Measurements from ENCODE around the gene CLDN4. TPM values are rescaled to one million over a fixed set of nuclear protein-coding genes. Genes with fewer than 3 reads are reported as not detected.

CLDN4 gene
- total and polyA plus RNA-seq, 2 donors (not counting 3 experiments of a cell fraction or from before 2014, with no cell fraction given): 0.13 to 0.15 TPM

DNA sequence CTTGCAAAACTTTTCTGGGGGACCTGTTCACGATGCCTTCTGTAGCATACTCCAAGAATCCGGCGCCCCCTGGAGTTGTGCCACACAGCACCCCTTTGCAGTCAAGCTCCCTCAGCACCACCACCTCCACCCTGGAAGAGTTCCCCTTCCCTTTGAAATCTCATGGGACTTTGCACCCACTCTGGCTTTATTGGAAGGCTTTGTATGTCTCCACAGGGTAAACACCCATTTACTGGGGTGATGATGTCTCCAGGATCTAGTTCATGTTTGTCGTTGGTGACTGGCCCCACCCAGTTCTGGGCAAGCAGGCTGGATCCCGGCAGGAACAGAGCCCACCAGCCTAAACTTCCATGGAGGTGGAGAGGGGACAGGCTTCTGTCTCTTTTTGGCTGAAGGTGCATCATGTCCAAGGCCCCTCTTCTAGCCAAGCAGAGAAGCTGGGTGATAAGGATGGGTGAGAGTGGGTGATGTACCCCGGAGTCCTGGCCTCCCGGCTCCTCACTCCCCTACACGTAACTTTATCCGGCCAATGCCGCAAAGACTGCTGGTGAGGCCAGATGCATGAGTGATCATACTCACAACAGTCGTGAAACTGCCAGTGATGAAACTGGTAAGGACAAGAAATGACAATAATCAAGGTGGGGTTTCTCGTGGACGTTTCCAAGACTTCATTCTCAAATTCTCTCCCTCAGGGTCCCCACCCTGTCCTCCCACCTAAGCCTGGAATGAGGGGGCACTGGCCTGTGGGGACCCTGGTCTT is 695 bp upstream of the CLDN4 start:
- H3K9me1 ChIP-seq (replicated peaks; ENCODE audit: control insufficient read depth, extremely low read depth, insufficient read depth, low read length): no peaks in the 10 kb centered on the region
- BruUV-seq (replicated peaks): no TSS peak
- H3K36me3 ChIP-seq (ENCODE audit: control insufficient read depth in 2 of 2, extremely low read depth in 1 of 2, insufficient read depth in 2 of 2, low read length in 2 of 2): no peaks in the 10 kb centered on the region
- no peaks in the 10 kb centered on the region for H3K27me3 ChIP-seq (ENCODE audit: control insufficient read depth in 2 of 2, insufficient read depth in 2 of 2, low read length in 2 of 2)
- H3K4me3 ChIP-seq (replicated peaks in 1 of 3; ENCODE audit: insufficient read depth in 1 of 3, low read depth in 1 of 3, low read length in 3 of 3): no peak overlapping the region
- ChIA-PET CTCF (interaction anchor here (1.4 kb wide), 1 partner anchor 13 kb away, joined by 4 read pairs; the partner anchor contains the start of gene METTL27), POLR2A (no interaction called here)
- H2AFZ ChIP-seq (ENCODE audit: low read depth, low read length): no peak overlapping the region
- FAIRE-seq (no peak), DNase-seq (ENCODE audit: low read depth, low spot score) (no peak)
- intact Hi-C loops (cut with micrococcal nuclease): loop anchor here (2.0 kb wide), 1 partner anchor 13 kb away; the partner anchor contains the start of gene METTL27
- dilution Hi-C loops (cut with MboI; ENCODE audit: extremely low pct_ligation_motif_present, low sequenced_read_pairs): no loop called here
- H3K4me2 ChIP-seq (ENCODE audit: insufficient read depth, low read length): no peak overlapping the region
- H3K9me3 ChIP-seq (replicated peaks; ENCODE audit: control insufficient read depth, insufficient read depth, low read length): no peaks in the 10 kb centered on the region
- TF ChIP-seq MAX (IDR thresholded peaks at IDR 0.05; ENCODE audit: insufficient read depth, insufficient read length) (no peak), FOS (IDR thresholded peaks at IDR 0.05; ENCODE audit: borderline replicate concordance, insufficient read depth, low read length) (no peak), EZH2 (IDR thresholded peaks at IDR 0.05; ENCODE audit: borderline replicate concordance, low read depth, low read length, severe bottlenecking) (no peak), POLR2AphosphoS5 (IDR thresholded peaks at IDR 0.05; ENCODE audit: insufficient read depth, low read depth, low read length) (no peak), GATA2 (IDR thresholded peaks at IDR 0.05; ENCODE audit: insufficient read depth, insufficient read length, low read depth, low read length) (no peak), JUN (IDR thresholded peaks at IDR 0.05; ENCODE audit: borderline replicate concordance, insufficient read depth, insufficient read length, low read depth) (no peak), MYC (IDR thresholded peaks at IDR 0.05; ENCODE audit: low read depth, low read length) (no peak), POLR2A (IDR thresholded peaks at IDR 0.05; ENCODE audit: low read depth, low read length) (no peak)
- TF ChIP-seq, protein P1, sequence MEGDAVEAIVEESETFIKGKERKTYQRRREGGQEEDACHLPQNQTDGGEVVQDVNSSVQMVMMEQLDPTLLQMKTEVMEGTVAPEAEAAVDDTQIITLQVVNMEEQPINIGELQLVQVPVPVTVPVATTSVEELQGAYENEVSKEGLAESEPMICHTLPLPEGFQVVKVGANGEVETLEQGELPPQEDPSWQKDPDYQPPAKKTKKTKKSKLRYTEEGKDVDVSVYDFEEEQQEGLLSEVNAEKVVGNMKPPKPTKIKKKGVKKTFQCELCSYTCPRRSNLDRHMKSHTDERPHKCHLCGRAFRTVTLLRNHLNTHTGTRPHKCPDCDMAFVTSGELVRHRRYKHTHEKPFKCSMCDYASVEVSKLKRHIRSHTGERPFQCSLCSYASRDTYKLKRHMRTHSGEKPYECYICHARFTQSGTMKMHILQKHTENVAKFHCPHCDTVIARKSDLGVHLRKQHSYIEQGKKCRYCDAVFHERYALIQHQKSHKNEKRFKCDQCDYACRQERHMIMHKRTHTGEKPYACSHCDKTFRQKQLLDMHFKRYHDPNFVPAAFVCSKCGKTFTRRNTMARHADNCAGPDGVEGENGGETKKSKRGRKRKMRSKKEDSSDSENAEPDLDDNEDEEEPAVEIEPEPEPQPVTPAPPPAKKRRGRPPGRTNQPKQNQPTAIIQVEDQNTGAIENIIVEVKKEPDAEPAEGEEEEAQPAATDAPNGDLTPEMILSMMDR (IDR thresholded peaks at IDR 0.05; ENCODE audit: extremely low read depth in 1 of 2, insufficient read depth in 1 of 2, low read depth in 1 of 2, low read length in 2 of 2): no peak
- peaks cover 5% of the 10 kb centered on the region for H3K4me1 ChIP-seq (ENCODE audit: control insufficient read depth, extremely low read depth, insufficient read depth, low read length)
- H3K27ac ChIP-seq (ENCODE audit: insufficient read depth, low read depth, low read length): no peak overlapping the region
- no peaks in the 10 kb centered on the region for H4K20me1 ChIP-seq (replicated peaks; ENCODE audit: control insufficient read depth, extremely low read depth, insufficient read depth, low read length)
- no peak overlapping the region for H3K9ac ChIP-seq (replicated peaks; ENCODE audit: extremely low read depth, insufficient read depth, low read length)
- no peaks in the 10 kb centered on the region for H3K79me2 ChIP-seq (ENCODE audit: control insufficient read depth, insufficient read depth, low read length)
